ENCODE results near the gene CUL9. TPM values are rescaled to one million over a fixed set of nuclear protein-coding genes. Genes with fewer than 3 reads are reported as not detected.

CUL9 gene
- 19.7 and 30.1 TPM in 2 replicates for total RNA-seq

DNA sequence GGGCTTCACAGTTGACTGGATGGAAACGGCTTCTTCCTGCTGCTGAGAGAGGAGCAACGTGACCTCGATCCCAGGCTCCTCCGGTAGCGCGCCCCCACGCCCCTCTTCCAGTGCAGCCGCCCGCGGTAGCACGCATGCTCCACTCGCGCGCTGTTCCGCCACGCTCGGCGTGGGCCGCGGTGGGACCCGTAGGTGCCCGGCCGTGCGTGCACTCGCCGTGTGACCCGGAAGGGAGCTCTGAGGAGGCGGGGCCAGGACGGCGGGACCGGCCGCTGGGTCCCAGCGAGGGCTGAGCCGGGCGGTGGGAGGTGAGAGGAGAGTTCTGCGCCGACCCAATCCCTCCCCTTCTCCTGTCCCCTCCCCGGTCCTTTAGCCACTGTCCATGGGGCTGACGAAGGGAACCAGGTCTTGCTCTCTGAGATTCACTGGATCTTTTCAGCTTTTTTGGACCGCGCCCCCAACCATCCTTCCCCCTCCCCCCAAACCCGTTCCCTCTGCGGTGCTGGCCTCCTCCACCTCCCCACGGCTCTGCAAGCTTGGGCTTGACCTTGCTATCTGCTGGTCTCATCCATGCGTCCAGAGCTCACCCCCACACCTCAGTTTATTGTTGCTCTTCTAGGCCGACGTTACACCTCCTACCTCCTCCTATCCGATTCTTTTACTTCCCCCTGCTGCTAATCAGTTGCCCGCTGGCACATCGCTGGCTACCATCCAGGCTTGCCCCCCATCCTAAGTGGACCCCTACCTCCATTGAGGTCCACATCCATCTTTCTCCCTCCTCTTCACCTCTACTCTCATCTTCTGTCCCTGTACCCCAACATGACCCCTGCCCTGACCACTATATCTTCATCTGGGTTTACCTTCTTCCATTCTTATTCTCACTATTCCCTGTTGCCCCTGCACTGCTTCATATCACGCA lies at the start of gene CUL9:
CUL9 (plus strand) TSS at position 255 of the 919 bp plus-strand sequence. CDS start 2,115 bp downstream, outside the sequence.

DNA sequence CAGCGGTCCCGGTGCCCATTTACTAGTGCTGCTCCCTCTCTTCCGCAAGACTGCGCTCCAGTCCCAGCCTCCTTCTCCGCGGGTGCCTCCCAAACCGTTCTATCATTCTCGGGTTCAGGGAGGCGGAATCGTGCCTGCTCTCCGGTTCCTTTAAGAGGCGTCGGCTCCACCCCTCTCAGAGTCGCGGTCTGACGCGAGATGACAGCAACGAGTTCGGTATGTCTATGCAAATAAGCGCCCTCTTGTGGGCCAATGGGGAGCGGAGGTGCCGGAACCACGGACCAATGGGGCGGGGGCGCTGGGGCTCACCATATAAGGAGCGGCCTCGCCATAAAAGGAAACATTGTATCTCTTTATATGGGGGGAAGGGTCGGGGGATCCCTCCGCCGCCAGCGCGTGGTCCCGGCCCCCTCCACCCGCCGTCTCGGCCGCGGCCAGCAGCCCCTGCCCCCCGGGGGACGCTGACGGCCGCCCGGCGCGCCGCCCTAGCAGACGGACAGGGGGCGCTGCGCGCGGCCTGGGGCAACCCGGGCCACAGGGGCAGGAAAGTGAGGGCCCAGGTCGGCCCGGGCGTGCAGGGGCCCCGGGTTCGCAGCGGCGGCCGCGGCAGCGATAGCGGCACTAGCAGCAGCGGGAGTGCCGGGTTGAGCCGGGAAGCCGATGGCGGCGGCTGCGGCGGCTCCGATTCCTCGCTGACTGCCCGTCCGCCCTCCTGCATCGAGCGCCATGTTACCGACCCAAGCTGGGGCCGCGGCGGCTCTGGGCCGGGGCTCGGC lies 10.9 kb upstream of the CUL9 start, which contains the start of gene SRF:
SRF (plus strand) TSS at position 339 of the 776 bp plus-strand sequence; CDS start at position 727, 388 bp downstream.

GRCh38 chr6:43228951-43229802 lies 47.2 kb downstream of the CUL9 start, which contains the start of gene DNPH1:
TSS of gene DNPH1 (minus strand) at chr6:43229481. CDS start at chr6:43229456, 25 bp downstream.

GRCh38 chr6:43242908-43243663 lies 61.1 kb downstream of the CUL9 start, which contains the start of gene TTBK1:
TSS of gene TTBK1 (plus strand) at chr6:43243481. CDS start at chr6:43246661, 3,180 bp downstream.

Other genes starting within 250 kb of the CUL9 start
- 0.09 TPM in 1 of 2 replicates, not detected in the other for gene GNMT, start 221.4 kb upstream of the CUL9 start, total RNA-seq
- gene PEX6, start 203.0 kb upstream of the CUL9 start, total RNA-seq: 27.7 and 48.2 TPM in 2 replicates
- 35.8 and 38.1 TPM in 2 replicates for gene PPP2R5D, start 197.6 kb upstream of the CUL9 start, total RNA-seq
- gene MEA1, start 168.2 kb upstream of the CUL9 start, total RNA-seq: 50.9 and 54.4 TPM in 2 replicates
- 83.8 and 110 TPM in 2 replicates for gene KLHDC3, start 167.9 kb upstream of the CUL9 start, total RNA-seq
- gene RRP36, start 160.6 kb upstream of the CUL9 start, total RNA-seq: 77.2 and 100.0 TPM in 2 replicates
- gene CUL7, start 128.3 kb upstream of the CUL9 start, total RNA-seq: 21.1 and 34.3 TPM in 2 replicates
- 18.5 and 21.6 TPM in 2 replicates for gene MRPL2, start 122.8 kb upstream of the CUL9 start, total RNA-seq
- 13.4 and 17.2 TPM in 2 replicates for gene KLC4, start 122.6 kb upstream of the CUL9 start, total RNA-seq
- 15.3 and 24.6 TPM in 2 replicates for gene PTK7, start 105.9 kb upstream of the CUL9 start, total RNA-seq
- gene SRF, start 10.9 kb upstream of the CUL9 start, total RNA-seq: 15.7 and 17.7 TPM in 2 replicates
- 32.0 and 54.7 TPM in 2 replicates for gene DNPH1, start 47.3 kb downstream of the CUL9 start, total RNA-seq
- gene TTBK1, start 61.3 kb downstream of the CUL9 start, total RNA-seq: under 0.01 and 0.09 TPM in 2 replicates
- gene SLC22A7, start 116.1 kb downstream of the CUL9 start, total RNA-seq: not detected in 2 replicates
- not detected in 2 replicates for gene CRIP3, start 126.6 kb downstream of the CUL9 start, total RNA-seq
- 4.1 and 5.4 TPM in 2 replicates for gene ZNF318, start 187.5 kb downstream of the CUL9 start, total RNA-seq
- gene ABCC10, start 245.3 kb downstream of the CUL9 start, total RNA-seq: 12.7 and 22.5 TPM in 2 replicates

Measured in endothelial cell of coronary artery (primary cell).